Thyroid gland (tissue), 4 donors: Measurements from ENCODE around the gene PELI2.

Experiments used
- POLR2A ChIP-seq, 2 donors: fragments of 450-650 bp; IDR thresholded peaks; one replicate each; pipeline ENCODE4 v1.6.1; 2017; ENCODE audit warnings: antibody characterized with exemption in 2 of 2, mild to moderate bottlenecking in 2 of 2, moderate library complexity in 1 of 2
- TF ChIP-seq, protein P1 (sequence below), 6 experiments: fragments of 200-600 bp in 3 of 6; fragments of 450-650 bp in 3 of 6; sonication (generic) in 3 of 6; IDR thresholded peaks; one replicate each; pipeline ENCODE4 v1.5.1; 2016 to 2019; ENCODE audit warnings: antibody characterized with exemption in 6 of 6, mild to moderate bottlenecking in 2 of 6, inconsistent platforms in 1 of 6, moderate library complexity in 1 of 6

DNA sequence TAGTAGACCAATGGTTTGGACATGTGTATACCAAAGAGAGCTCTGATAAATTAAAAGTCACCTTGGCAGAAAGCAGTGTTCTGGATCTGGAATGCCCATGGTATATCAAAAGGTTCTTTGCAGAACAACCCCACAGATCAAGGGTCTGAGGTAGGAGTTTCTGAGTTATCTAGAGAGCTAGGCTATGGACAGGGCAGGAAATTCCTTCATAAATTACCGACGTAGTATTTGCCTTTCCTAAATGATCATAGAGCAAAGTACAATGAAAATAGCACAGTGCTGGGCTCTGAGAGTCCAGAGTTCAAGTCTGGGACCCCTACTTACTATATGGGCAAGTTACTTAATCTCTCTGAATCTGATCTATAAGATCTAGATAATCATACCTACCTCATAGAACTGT, 35.3 kb upstream of the PELI2 start:
- TF ChIP-seq, protein P1, sequence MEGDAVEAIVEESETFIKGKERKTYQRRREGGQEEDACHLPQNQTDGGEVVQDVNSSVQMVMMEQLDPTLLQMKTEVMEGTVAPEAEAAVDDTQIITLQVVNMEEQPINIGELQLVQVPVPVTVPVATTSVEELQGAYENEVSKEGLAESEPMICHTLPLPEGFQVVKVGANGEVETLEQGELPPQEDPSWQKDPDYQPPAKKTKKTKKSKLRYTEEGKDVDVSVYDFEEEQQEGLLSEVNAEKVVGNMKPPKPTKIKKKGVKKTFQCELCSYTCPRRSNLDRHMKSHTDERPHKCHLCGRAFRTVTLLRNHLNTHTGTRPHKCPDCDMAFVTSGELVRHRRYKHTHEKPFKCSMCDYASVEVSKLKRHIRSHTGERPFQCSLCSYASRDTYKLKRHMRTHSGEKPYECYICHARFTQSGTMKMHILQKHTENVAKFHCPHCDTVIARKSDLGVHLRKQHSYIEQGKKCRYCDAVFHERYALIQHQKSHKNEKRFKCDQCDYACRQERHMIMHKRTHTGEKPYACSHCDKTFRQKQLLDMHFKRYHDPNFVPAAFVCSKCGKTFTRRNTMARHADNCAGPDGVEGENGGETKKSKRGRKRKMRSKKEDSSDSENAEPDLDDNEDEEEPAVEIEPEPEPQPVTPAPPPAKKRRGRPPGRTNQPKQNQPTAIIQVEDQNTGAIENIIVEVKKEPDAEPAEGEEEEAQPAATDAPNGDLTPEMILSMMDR (IDR thresholded peaks at IDR 0.05): no peak
- TF ChIP-seq POLR2A (IDR thresholded peaks at IDR 0.05): no peak
